ENCODE measurements around the gene TECTB.

Gene TECTB

DNA sequence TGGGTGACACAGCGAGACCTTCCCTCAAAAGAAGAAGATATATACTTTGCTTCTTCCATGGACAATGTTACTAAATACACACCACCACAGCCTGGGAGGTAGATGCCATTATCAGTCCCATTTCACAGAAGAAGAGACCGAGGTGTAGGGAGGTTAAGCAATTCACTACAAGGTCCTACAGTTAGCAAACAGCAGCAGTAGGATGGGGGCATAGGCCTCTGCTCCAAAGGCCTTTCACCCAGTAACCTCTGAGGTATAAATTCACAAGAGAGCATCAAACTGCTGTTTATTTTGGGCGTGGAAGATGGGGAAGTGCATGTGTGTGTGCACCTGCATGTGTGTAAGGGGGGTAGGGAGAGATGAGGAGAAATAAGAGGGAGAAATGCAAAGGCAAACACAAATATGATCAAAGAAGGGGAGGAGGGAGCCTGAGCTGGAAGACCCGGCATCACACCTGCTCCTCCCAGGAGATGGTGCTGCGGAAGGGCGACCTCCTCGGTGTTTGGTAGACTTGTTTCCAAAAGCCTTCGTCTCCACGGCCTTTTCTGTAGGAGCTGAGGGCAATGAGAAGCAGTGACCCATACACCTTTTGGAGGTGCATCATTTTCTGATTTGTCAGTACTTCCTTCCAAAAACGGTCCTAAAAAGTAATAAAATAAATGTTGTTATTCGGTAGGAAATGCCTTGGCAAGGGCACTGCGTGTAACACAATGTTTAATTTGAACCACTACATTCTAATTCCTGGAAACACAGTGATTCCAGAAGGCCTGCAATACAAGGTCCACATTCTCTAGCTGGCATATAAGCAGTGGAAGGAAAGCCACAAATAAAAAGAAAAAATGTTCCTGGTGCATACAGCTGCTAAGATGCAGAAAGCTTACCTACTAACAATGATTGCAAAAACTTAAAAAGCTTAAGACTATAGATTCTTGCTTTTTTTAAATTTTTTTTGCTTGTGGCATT is 64.8 kb downstream of the TECTB start:
- DNase-seq (ENCODE audit: low read depth): no peak

DNA sequence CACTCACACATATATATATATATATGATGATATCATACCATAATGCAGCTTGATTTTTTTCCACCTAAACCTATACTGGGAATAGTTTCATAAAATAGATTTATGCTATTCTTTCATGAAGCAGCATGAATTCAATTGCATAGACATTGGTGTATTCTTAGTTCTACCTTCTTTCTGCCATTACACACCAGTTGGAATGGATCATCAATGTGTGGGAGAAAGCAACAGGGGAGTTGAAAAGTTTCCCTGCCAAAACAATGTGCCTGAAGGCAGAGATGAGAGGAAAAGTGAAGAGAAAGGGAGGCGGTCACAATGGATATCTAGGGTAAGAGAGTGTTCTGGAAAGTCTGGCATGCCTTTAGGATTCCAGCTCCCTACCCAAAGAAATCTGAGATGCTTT is 65.6 kb downstream of the TECTB start:
- no peak for DNase-seq (ENCODE audit: low read depth)

DNA sequence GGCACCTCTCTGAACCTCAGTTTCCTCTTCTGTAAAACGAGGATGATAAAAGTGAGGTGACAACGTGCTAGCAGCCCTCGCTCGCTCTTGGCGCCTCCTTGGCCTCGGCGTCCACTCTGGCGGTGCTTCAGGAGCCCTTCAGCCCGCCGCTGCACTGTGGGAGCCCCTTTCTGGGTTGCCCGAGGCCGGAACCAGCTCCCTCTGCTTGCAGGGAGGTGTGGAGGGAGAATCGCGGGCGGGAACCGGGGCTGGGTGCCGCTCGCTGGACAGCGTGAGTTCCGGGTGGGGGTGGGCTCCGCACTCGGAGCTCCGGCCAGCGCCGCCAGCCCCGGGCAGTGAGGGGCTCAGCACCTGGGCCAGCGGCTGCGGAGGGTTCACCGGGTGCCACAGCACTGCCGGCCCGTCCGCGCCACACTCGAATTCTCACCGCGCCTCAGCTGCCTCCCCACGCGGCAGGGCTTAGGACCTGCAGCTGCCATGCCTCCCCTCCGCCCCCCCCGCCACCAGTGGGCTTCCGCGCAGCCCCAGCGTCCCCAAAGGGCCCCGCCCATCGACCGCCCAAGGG is 66.4 kb downstream of the TECTB start:
- no peak for DNase-seq (ENCODE audit: low read depth)

DNA sequence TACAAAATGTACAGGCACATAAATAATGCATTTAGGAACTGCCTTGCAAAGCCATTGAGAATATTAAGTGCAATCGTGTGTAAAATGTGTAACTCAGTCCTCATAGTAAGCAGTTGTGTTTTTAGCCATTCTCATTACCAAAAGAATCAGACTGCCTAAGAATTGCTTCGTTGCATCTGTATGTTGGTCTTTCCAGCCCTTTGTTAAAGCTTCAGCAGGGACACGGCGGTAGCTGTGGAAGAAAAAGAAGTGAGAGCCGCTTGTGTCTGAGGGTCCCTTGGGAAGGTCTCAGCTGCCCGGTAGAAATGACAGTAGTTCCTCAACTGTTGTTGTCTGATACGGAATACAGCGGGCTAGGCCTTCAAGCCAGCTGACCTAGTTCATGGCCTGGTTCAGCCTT is 67.9 kb downstream of the TECTB start:
- DNase-seq (ENCODE audit: low read depth): no peak

DNA sequence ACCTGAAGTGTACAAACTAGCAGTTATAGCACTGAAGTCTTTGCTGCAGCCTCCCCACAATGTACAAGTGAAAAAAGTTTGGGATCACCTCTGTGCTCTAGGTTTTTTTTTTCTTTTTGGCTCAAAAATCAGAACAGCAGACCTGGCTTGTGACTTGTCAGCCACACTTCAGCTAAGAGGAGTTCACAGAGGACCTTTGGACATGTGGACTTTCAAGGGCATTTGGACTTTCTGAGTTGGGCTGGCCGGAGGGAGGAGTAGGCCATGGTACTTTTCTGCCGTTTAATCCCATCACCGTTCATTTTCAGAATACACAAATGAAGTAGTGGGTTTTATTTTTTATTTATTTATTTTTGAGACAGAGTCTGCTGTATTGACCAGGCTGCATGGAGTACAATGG is 68.8 kb downstream of the TECTB start:
- no peak for DNase-seq (ENCODE audit: low read depth)

DNA sequence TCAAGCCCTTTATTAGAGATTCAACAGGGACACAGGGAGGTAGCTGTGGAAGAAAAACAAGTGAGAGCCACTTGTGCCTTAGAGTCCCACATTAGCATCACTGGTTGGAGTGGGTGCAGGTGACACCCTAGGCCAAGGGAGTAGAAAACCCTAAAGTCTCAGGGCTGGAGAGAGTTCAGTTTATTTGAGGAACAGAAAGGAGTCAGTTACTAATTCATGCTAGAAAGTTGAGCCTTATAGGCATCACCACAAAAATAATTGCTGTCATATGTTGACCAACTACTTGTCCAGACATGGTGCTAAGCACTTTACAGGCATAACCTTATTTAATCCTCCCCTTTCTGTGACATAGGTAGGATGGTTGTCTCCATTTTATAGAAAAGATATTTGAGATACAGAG is 69.8 kb downstream of the TECTB start:
- DNase-seq (ENCODE audit: low read depth): no peak

All from HS-5 (cell line).